IPS DF 6.9 (cell line): Measurements from ENCODE around the gene FBRS.
"Not testable (repeated sequence)": the region's sequence is repeated elsewhere in the genome, so short reads cannot be mapped to it uniquely, and the experiment has no call there.

ENCODE experiments used
- DNase-seq: peaks from one replicate; pipeline ENCODE4 v3.0.0-alpha.2; 2013; ENCODE audit warnings: low read depth, low spot score
- H3K27ac ChIP-seq: one replicate; pipeline ENCODE4 v1.5.1; 2013; ENCODE audit warnings: low read length, control low read depth
- H3K27me3 ChIP-seq: 2 replicates; pipeline ENCODE4 v1.6.1; 2013; ENCODE audit warnings: mild to moderate bottlenecking, low read length; ENCODE audit not compliant: control insufficient read depth, insufficient read depth
- H3K36me3 ChIP-seq: 2 replicates; pipeline ENCODE4 v1.6.1; 2013; ENCODE audit warnings: low read length; ENCODE audit not compliant: control insufficient read depth, insufficient read depth
- H3K4me1 ChIP-seq: 2 replicates; pipeline ENCODE4 v1.6.1; 2013; ENCODE audit warnings: low read length; ENCODE audit not compliant: control insufficient read depth, insufficient read depth
- H3K4me3 ChIP-seq: 2 replicates; pipeline ENCODE4 v1.5.1; 2013; ENCODE audit warnings: mild to moderate bottlenecking, low read length
- H3K9me3 ChIP-seq: 2 replicates; pipeline ENCODE4 v1.6.1; 2013; ENCODE audit warnings: low read length, inconsistent platforms; ENCODE audit not compliant: control insufficient read depth, insufficient read depth
- WGBS: extraction: QIAGEN DNeasy Blood & Tissue Kit; methylation state at CpG from one replicate; pipeline ENCODE4 v1.1.7; 2013; ENCODE audit warnings: mixed read lengths, missing lambda C conversion rate; ENCODE audit not compliant: insufficient read length, insufficient coverage; 5-methylcytosine and 5-hydroxymethylcytosine counted together

Gene FBRS

DNA sequence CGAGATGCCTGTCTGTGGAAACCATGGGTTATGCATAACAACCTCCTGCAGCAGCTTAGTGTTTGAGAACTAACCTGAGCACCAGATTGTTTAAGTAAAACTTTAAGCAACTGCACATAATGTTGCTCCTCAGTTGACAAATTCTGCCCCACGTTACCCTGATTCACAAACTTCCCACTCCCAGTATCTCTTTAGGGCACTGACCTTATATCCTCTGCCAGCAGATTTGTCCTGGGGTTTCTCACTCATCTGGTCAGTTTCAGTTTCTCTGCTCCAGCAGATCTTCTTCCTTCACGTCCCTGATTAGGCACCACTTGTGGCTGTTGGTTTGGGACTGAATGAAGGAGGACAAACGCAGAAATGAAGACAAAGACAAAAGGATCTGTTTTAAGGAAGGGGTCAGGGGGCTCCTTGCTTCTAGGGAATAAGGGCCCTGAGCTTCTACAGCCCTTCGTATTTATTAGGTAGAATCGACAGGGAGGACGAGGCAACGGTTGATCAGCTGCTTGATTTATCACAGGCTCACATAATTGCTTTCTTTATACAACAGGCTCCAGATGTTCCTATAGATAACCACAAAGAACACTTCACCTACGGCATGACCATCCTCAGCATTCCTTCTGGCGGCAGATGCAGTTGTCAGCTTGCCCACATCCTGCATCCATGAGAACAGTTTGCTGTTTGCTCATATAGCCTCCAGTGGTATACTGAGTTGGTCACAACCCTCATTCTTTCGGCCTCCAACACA lies 34.5 kb upstream of the FBRS start:
- Histone ChIP-seq H3K9me3 (no peaks in the 10 kb centered on the region), H3K27me3 (no peaks in the 10 kb centered on the region), H3K4me3 (no peak overlapping the region), H3K36me3 (no peaks in the 10 kb centered on the region), H3K4me1 (no peaks in the 10 kb centered on the region; the same call in 1 of the 2 replicates), H3K27ac (no peak overlapping the region)
- no CpG with 5 or more reads among the region's 11 CpGs for WGBS
- no peak for DNase-seq

DNA sequence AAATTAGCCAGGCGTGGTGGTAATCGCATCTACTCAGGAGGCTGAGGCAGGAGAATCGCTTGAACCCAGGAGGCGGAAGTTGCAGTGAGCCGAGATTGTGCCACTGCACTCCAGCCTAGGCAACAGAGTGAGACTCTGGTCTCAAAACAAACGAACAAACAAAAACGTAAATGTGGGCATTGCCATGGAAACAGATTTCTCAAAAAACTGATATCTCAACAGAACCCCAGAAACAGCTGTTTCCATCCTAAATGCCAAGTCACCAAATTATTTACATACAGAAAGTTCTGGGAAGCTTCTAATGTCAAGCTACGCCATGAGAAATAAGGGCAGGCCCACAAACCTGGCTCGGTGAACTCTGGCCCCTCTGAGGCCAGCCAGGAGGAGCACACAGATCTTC lies 32.0 kb upstream of the FBRS start:
- H3K9me3 ChIP-seq = no peaks in the 10 kb centered on the region
- H3K27me3 ChIP-seq = no peaks in the 10 kb centered on the region
- no peak overlapping the region for H3K4me3 ChIP-seq
- no CpG with 5 or more reads among the region's 9 CpGs for WGBS
- DNase-seq = no peak
- H3K4me1 ChIP-seq = no peaks in the 10 kb centered on the region; the same call in 1 of the 2 replicates
- H3K27ac ChIP-seq = no peak overlapping the region
- H3K36me3 ChIP-seq = no peaks in the 10 kb centered on the region

DNA sequence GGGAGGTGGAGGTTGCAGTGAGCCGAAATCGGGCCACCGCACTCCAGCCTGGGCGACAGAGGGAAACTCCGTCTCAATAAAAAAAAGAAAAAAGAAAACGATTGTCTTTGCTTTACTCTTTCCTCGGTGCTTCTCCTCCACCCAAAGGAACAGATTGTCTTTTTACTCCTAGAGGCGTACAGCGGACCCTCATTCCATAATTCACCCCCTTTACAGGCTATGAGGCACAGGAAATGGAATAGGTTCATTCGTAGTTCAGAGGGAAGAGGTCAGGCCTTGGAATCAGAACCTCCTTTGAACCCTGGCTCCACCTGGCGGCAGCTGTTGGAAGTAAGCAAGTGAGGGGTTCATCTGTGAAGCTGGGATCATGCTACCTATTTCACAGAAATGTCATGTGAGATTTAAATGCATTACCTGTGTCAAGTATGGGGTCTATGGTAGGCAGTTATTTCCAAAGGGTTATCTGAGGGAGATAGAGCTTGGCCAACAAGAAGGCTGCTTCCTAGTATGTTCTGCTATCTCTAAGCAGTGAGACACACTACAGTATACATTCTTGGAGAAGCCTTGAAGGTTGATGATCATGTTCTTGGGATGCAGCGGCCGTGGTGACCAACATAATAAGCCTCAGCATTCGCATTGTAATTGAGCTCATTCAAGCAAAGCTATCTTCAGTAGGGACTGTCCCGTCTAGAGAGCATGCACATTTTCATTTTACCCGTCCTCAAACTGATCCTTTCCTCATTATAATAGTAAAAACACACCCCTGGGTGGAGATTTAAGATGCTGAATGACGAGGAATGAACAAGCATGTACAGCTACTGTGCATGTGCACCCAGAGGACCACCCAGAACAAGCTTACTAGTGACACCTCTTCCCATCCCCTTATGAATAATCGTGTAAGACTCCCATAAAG lies 29.3 kb upstream of the FBRS start:
- Histone ChIP-seq H3K4me1 (no peaks in the 10 kb centered on the region; the same call in 1 of the 2 replicates), H3K27ac (no peak overlapping the region), H3K36me3 (no peaks in the 10 kb centered on the region), H3K9me3 (no peaks in the 10 kb centered on the region), H3K4me3 (no peak overlapping the region), H3K27me3 (no peaks in the 10 kb centered on the region)
- no peak for DNase-seq
- no CpG with 5 or more reads among the region's 18 CpGs for WGBS

DNA sequence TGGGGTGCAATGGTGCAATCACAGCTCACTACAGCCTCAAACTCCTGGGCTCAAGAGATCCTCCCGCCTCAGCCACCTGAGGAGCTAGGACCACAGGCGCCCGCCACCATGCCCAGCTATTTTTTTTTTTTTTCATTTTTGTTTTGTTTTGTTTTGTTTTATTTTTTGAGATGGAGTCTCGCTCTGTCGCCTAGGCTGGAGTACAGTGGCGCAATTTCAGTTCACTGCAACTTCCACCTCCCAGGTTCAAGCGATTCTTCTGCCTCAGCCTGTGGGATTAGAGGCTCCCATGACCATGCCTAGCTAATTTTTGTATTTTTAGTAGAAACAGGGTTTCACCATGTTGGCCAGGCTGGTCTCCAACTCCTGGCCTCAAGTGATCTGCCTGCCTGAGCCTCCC lies 25.8 kb upstream of the FBRS start:
- not testable (repeated sequence) for H3K36me3 ChIP-seq, DNase-seq, H3K27me3 ChIP-seq, H3K9me3 ChIP-seq, H3K4me3 ChIP-seq, H3K27ac ChIP-seq, H3K4me1 ChIP-seq
- no CpG with 5 or more reads among the region's 7 CpGs for WGBS

DNA sequence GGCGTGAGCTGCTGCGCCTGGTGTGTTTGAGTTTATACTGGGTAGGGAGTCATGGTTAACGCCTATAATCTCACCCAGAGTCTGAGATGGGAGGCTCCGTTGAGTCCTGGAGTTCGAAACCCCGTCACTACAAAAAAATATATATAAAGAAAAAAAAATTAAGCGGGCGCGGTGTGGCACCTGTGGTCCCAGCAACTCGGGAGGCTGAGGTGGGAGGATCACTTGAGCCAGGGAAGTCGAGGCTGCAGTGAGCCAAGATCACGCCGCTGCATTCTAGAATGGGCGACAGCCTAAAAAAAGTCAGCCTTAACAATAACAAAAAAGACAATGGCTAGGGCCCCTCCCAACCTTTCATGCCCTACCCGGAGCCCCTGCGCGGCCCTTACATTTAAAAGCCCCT lies 24.7 kb upstream of the FBRS start:
- DNase-seq = no peak
- Histone ChIP-seq H3K4me3 (peak overlapping the region; percentile 68; the same call in 1 of the 2 replicates), H3K27me3 (no peaks in the 10 kb centered on the region), H3K27ac (no peak overlapping the region), H3K36me3 (no peaks in the 10 kb centered on the region), H3K9me3 (no peaks in the 10 kb centered on the region), H3K4me1 (no peaks in the 10 kb centered on the region; the same call in 1 of the 2 replicates)
- no CpG with 5 or more reads among the region's 17 CpGs for WGBS

GRCh38 chr16:30636599-30636998 lies 21.6 kb upstream of the FBRS start:
- no peak for DNase-seq
- Histone ChIP-seq H3K36me3 (no peaks in the 10 kb centered on the region), H3K27me3 (no peaks in the 10 kb centered on the region), H3K4me3 (no peak overlapping the region), H3K4me1 (no peaks in the 10 kb centered on the region), H3K9me3 (no peaks in the 10 kb centered on the region), H3K27ac (no peak overlapping the region)
- no CpG with 5 or more reads among the region's 7 CpGs for WGBS

DNA sequence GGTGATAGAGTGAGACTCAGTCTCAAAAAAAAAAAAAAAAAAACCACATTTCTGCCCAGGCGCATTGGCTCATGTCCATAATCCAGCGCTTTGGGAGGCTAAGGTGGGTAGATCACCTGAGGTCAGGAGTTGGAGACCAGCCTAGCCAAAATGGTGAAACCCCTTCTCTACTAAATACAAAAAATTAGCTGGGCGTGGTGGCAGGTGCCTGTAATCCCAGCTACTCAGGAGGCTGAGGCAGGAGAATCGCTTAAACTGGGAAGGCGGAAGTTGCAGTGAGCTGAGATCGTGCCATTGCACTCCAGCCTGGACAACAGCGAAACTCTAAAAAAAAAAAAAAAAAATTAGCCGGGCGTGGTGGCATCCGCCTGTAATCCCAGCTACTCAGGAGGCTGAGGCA lies 21.1 kb upstream of the FBRS start:
- not testable (repeated sequence) for H3K4me3 ChIP-seq, H3K27me3 ChIP-seq, H3K4me1 ChIP-seq, H3K36me3 ChIP-seq, DNase-seq, H3K27ac ChIP-seq, H3K9me3 ChIP-seq
- no CpG with 5 or more reads among the region's 10 CpGs for WGBS

GRCh38 chr16:30637944-30638343 lies 20.3 kb upstream of the FBRS start:
- WGBS = no CpG with 5 or more reads among the region's 1 CpG
- no peaks in the 10 kb centered on the region for H3K9me3 ChIP-seq
- no peaks in the 10 kb centered on the region for H3K27me3 ChIP-seq
- no peaks in the 10 kb centered on the region for H3K36me3 ChIP-seq
- H3K4me3 ChIP-seq = no peak overlapping the region
- H3K27ac ChIP-seq = no peak overlapping the region
- no peaks in the 10 kb centered on the region for H3K4me1 ChIP-seq
- no peak for DNase-seq

DNA sequence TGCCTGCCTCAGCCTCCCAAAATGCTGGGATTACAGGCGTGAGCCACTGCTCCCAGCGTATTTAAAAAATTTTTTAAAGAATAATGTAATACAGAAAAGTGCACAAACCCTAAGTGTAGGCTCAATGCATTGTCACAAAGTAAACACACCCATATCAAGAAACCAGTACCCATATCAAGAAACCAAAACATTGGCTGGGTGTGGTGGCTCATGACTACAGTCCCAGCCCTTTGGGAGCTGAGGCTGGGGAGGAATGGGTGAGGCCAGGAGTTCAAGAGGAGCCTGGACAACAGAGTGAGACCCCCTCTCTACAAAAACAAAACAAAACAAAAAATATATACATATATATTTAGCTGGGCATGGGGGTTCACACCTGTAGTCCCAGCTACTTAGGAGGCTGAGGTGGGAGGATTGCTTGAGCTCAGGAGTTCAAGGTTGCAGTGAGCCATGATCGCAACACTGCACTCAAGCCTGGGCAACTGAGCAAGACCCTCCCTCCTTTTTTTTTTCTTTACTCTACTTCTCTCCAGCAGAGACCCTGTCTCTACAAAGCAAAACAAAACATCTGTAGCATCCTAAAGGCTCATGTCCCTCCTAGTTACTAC lies 16.8 kb upstream of the FBRS start:
- no CpG with 5 or more reads among the region's 3 CpGs for WGBS
- DNase-seq = no peak
- no peaks in the 10 kb centered on the region; the same call in 1 of the 2 replicates for H3K27me3 ChIP-seq
- no peaks in the 10 kb centered on the region for H3K4me1 ChIP-seq
- no peaks in the 10 kb centered on the region for H3K36me3 ChIP-seq
- H3K27ac ChIP-seq = no peak overlapping the region
- no peak overlapping the region for H3K4me3 ChIP-seq
- H3K9me3 ChIP-seq = no peaks in the 10 kb centered on the region

GRCh38 chr16:30644334-30644830 lies 13.8 kb upstream of the FBRS start:
- WGBS = no CpG with 5 or more reads among the region's 4 CpGs
- H3K27ac ChIP-seq = no peak overlapping the region
- H3K9me3 ChIP-seq = no peaks in the 10 kb centered on the region
- H3K27me3 ChIP-seq = no peaks in the 10 kb centered on the region; the same call in 1 of the 2 replicates
- no peaks in the 10 kb centered on the region for H3K4me1 ChIP-seq
- no peak for DNase-seq
- H3K36me3 ChIP-seq = no peaks in the 10 kb centered on the region
- no peak overlapping the region for H3K4me3 ChIP-seq
